HepG2 (cell line): ENCODE results near the gene SOX13. TPM values are rescaled to one million over a fixed set of nuclear protein-coding genes. Genes with fewer than 3 reads are reported as not detected.

Experiments
- RBAK ChIP-seq: sonication (generic); formaldehyde crosslinking; IDR thresholded peaks from 2 replicates; pipeline ENCODE4 v1.5.1; 2020; ENCODE audit warnings: mild to moderate bottlenecking, missing genetic modification reagents
- TMF1 ChIP-seq: sonication (generic); formaldehyde crosslinking; IDR thresholded peaks from 2 replicates; pipeline ENCODE4 v1.8.1; 2022; ENCODE audit warnings: low read depth, missing genetic modification reagents
- TSC22D2 ChIP-seq: sonication (generic); formaldehyde crosslinking; IDR thresholded peaks from 2 replicates; pipeline ENCODE4 v1.5.1; 2020; ENCODE audit warnings: missing genetic modification reagents, mild to moderate bottlenecking, borderline replicate concordance
- ZBTB40 ChIP-seq, 2 experiments: fragments of 450-650 bp in 1 of 2; sonication (generic) in 1 of 2; formaldehyde crosslinking in 1 of 2; IDR thresholded peaks; 2 replicates each; pipeline versions ENCODE4 v1.6.1 to v1.8.0; 2016 to 2022; ENCODE audit warnings: antibody characterized with exemption in 1 of 2, mild to moderate bottlenecking in 1 of 2, missing genetic modification reagents in 1 of 2
- ZFP36 ChIP-seq: fragments of 150-350 bp; IDR thresholded peaks from 2 replicates; pipeline ENCODE4 v1.6.1; 2018; ENCODE audit warnings: borderline replicate concordance, low read length, low read depth; ENCODE audit not compliant: partially characterized antibody
- ZNF609 ChIP-seq: sonication (generic); formaldehyde crosslinking; IDR thresholded peaks from 2 replicates; pipeline ENCODE4 v1.4.0; 2020; ENCODE audit warnings: mild to moderate bottlenecking, missing genetic modification reagents, borderline replicate concordance
- polyA plus RNA-seq, 8 experiments: library from polyadenylated mRNA; depleted of rRNA in 3 of 8; stranded (reverse) in 7 of 8; unstranded in 1 of 8; fragments of >200 nt; fragmentation: Illumina TruSeq in 4 of 8; extraction: Trizol in 4 of 8; gene quantifications; 2 replicates each; pipeline versions ENCODE4 v1.2.1 to v1.2.3, GENCODE V29; 2011 to 2016; ENCODE audit warnings: low read depth in 4 of 8, missing spikeins in 1 of 8, mixed read lengths in 1 of 8; ENCODE audit not compliant: insufficient read depth in 1 of 8
- total RNA-seq, 5 experiments: library from RNA; depleted of rRNA; stranded (reverse); fragments of >200 nt; fragmentation: Illumina TruSeq; extraction: Trizol; gene quantifications; 2 replicates each; pipeline ENCODE4 v1.2.3, GENCODE V29; 2016; ENCODE audit warnings: low read depth in 1 of 5
- TF ChIP-seq, protein P1 (sequence below): sonication (generic); formaldehyde crosslinking; IDR thresholded peaks from 2 replicates; pipeline ENCODE4 v1.5.1; 2020; ENCODE audit warnings: mild to moderate bottlenecking, missing genetic modification reagents, moderate library complexity

The SOX13 gene
- total and polyA plus RNA-seq, 2 of the 13 experiments (the other 11 are each of a cell fraction or from before 2014, with no cell fraction given) = 13.3 to 15.8 TPM

DNA sequence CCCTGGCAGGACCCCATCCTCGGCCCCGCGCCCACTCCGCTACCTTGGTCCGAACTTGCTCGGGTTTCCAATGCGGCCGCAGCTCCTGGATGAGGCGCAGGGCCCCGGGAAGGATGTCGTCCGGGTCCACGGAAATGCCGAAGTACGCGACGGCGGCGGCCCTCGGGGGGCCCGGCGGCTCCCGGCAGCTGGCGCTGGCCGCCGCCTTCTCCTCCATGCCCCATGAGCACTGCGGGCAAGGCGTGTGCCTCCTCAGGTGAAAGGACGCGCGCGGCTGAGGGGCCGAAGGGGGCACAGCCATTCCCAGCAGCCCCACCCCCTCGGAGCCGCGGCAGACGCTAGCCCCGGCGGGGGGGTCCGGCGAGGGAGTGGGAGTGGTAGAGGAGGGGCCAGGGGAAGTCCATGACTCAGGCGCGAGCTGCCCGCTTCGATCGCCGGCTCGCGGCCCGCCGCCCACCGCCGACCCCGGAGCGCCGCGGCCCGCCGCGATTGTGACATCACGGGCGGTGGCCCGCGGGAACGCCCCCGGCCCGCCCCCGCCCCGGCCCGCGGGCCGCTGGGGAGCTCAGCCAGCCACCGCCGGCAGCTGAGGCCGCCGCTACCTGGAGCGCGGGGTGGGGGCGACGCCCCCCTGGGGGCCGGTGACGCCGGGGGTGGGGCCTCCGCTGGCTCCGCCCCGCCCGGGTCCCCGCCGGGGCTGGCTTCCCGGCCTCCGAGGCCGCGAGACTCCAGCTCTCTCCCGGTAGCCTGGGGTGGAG, 78.8 kb downstream of the SOX13 start, which contains the start of gene ETNK2 (continued):
- TF ChIP-seq ZBTB40 (IDR thresholded peaks at IDR 0.05) = no peak
- peak; percentile 20; the same call in 1 of the 2 replicates for TF ChIP-seq ZBTB40 (CRISPR knock-in tag; IDR thresholded peaks at IDR 0.05)
- TF ChIP-seq, protein P1, sequence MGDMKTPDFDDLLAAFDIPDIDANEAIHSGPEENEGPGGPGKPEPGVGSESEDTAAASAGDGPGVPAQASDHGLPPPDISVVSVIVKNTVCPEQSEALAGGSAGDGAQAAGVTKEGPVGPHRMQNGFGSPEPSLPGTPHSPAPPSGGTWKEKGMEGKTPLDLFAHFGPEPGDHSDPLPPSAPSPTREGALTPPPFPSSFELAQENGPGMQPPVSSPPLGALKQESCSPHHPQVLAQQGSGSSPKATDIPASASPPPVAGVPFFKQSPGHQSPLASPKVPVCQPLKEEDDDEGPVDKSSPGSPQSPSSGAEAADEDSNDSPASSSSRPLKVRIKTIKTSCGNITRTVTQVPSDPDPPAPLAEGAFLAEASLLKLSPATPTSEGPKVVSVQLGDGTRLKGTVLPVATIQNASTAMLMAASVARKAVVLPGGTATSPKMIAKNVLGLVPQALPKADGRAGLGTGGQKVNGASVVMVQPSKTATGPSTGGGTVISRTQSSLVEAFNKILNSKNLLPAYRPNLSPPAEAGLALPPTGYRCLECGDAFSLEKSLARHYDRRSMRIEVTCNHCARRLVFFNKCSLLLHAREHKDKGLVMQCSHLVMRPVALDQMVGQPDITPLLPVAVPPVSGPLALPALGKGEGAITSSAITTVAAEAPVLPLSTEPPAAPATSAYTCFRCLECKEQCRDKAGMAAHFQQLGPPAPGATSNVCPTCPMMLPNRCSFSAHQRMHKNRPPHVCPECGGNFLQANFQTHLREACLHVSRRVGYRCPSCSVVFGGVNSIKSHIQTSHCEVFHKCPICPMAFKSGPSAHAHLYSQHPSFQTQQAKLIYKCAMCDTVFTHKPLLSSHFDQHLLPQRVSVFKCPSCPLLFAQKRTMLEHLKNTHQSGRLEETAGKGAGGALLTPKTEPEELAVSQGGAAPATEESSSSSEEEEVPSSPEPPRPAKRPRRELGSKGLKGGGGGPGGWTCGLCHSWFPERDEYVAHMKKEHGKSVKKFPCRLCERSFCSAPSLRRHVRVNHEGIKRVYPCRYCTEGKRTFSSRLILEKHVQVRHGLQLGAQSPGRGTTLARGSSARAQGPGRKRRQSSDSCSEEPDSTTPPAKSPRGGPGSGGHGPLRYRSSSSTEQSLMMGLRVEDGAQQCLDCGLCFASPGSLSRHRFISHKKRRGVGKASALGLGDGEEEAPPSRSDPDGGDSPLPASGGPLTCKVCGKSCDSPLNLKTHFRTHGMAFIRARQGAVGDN (CRISPR knock-in tag) = peak; percentile 68; the same call in 1 of the 2 replicates
- no peak for TF ChIP-seq RBAK (CRISPR knock-in tag)
- TF ChIP-seq ZNF609 (CRISPR knock-in tag) = peak; percentile 21; the same call in 1 of the 2 replicates
- no peak for TF ChIP-seq TMF1 (CRISPR knock-in tag)
- TF ChIP-seq TSC22D2 (CRISPR knock-in tag) = no peak
- no peak for TF ChIP-seq ZFP36
